HepG2 (cell line): ENCODE measurements around the gene NIPAL4. TPM values are rescaled to one million over a fixed set of nuclear protein-coding genes. Genes with fewer than 3 reads are reported as not detected.

Experiments used
- ATAC-seq: fragments of 200-7000 bp; cut with Tn5 transposase; 3 replicates; pipeline ENCODE4 v1.9.1; 2020; ENCODE audit warnings: mild to moderate bottlenecking, moderate library complexity
- BruUV-seq: library from RNA; stranded (reverse); fragments of 400-500 nt; replicated peaks from 2 replicates; lab custom pipeline; 2021; lab: Mats Ljungman, UMichigan
- CTCF ChIA-PET: fragments of 300-600 bp; formaldehyde crosslinking; extraction: SDS; loops from one replicate; lab custom pipeline; 2021; ENCODE audit warnings: low total read pairs, inconsistent platforms, low intra/inter-chr PET ratio; lab: Yijun Ruan, JAX
- POLR2A ChIA-PET: fragments of 350-600 bp; sonication (Branson Sonifier 250); formaldehyde crosslinking; loops from one replicate; lab custom pipeline; 2020; ENCODE audit warnings: antibody characterized with exemption, inconsistent platforms; lab: Yijun Ruan, JAX
- DNase-seq: peaks from one replicate; pipeline ENCODE4 v3.0.0-alpha.2; 2015; ENCODE audit warnings: low spot score
- FAIRE-seq: peaks from 3 replicates; lab custom pipeline; 2011; peaks lifted over from hg19 to GRCh38; lab: Jason Lieb, UNC
- H2AFZ ChIP-seq: one replicate; pipeline ENCODE4 v1.6.1; 2011; ENCODE audit warnings: low read length, inconsistent platforms
- H3K27ac ChIP-seq: fragments of 300-600 bp; 3 replicates; pipeline ENCODE4 v1.8.0; 2011; ENCODE audit warnings: mixed run types, mild to moderate bottlenecking, mixed read lengths, low read length, inconsistent platforms; ENCODE audit not compliant: insufficient read depth; ENCODE audit errors: extremely low read length
- H3K27me3 ChIP-seq, 2 experiments: fragments of 200-600 bp in 1 of 2; 2 replicates in 1 of 2; 3 replicates in 1 of 2; pipeline versions ENCODE4 v1.6.0 to v1.8.0; 2011; ENCODE audit warnings: low read length in 2 of 2, mild to moderate bottlenecking in 2 of 2, moderate library complexity in 2 of 2, inconsistent platforms in 1 of 2; ENCODE audit not compliant: insufficient read depth in 2 of 2, control insufficient read depth in 1 of 2
- H3K36me3 ChIP-seq, 2 experiments: fragments of 200-600 bp in 1 of 2; replicated peaks in 1 of 2; 2 replicates in 1 of 2; 3 replicates in 1 of 2; pipeline versions ENCODE4 v1.5.1 to v1.8.0; 2011; ENCODE audit warnings: low read length in 2 of 2, inconsistent platforms in 1 of 2; ENCODE audit not compliant: insufficient read depth in 2 of 2, control insufficient read depth in 1 of 2
- H3K4me1 ChIP-seq: 2 replicates; pipeline ENCODE4 v1.5.1; 2012; ENCODE audit warnings: low read length, inconsistent platforms; ENCODE audit not compliant: insufficient read depth
- H3K4me2 ChIP-seq: 2 replicates; pipeline ENCODE4 v1.6.0; 2011; ENCODE audit warnings: low read depth, low read length, inconsistent platforms
- H3K4me3 ChIP-seq, 3 experiments: fragments of 200-600 bp in 1 of 3; sonication (generic), shearing (Covaris generic) in 1 of 3; replicated peaks in 1 of 3; 2 replicates each; pipeline ENCODE4 v1.5.1; 2011 to 2016; ENCODE audit warnings: low read length in 3 of 3, inconsistent platforms in 2 of 3, low read depth in 2 of 3, mild to moderate bottlenecking in 2 of 3, control low read depth in 1 of 3, mixed read lengths in 1 of 3; ENCODE audit not compliant: insufficient read depth in 1 of 3
- H3K79me2 ChIP-seq: one replicate; pipeline ENCODE4 v1.6.1; 2011; ENCODE audit warnings: low read length, inconsistent platforms; ENCODE audit not compliant: insufficient read depth
- H3K9ac ChIP-seq: 2 replicates; pipeline ENCODE4 v1.6.0; 2011; ENCODE audit warnings: mild to moderate bottlenecking, low read depth, low read length, inconsistent platforms; ENCODE audit not compliant: insufficient read depth
- H3K9me3 ChIP-seq: 2 replicates; pipeline ENCODE4 v1.5.1; 2012; ENCODE audit warnings: mild to moderate bottlenecking, low read length
- H4K20me1 ChIP-seq: 2 replicates; pipeline ENCODE4 v1.6.0; 2011; ENCODE audit warnings: inconsistent platforms, mild to moderate bottlenecking, low read length, moderate library complexity; ENCODE audit not compliant: insufficient read depth
- ISL2 ChIP-seq: sonication (generic); formaldehyde crosslinking; IDR thresholded peaks from 2 replicates; pipeline ENCODE4 v1.5.0; 2020; ENCODE audit warnings: missing genetic modification reagents
- KLF9 ChIP-seq: IDR thresholded peaks from 2 replicates; pipeline ENCODE4 v1.6.1; 2016; ENCODE audit warnings: low read depth
- NFRKB ChIP-seq: fragments of 450-650 bp; IDR thresholded peaks from 2 replicates; pipeline ENCODE4 v1.6.1; 2017
- STAG1 ChIP-seq: sonication (generic); formaldehyde crosslinking; IDR thresholded peaks from 2 replicates; pipeline ENCODE4 v1.4.0; 2020; ENCODE audit warnings: missing genetic modification reagents
- ZKSCAN8 ChIP-seq: IDR thresholded peaks from 2 replicates; pipeline ENCODE4 v1.6.1; 2016; ENCODE audit warnings: borderline replicate concordance, missing genetic modification reagents, missing compliant biosample characterization
- ZNF383 ChIP-seq: sonication (generic); formaldehyde crosslinking; IDR thresholded peaks from 2 replicates; pipeline ENCODE4 v1.4.0; 2020; ENCODE audit warnings: missing genetic modification reagents, mild to moderate bottlenecking, borderline replicate concordance
- ZNF614 ChIP-seq: IDR thresholded peaks from 2 replicates; pipeline ENCODE4 v1.6.1; 2018; ENCODE audit warnings: missing biosample characterization, missing genetic modification reagents, inconsistent platforms, borderline replicate concordance
- ZNF781 ChIP-seq: sonication (generic); formaldehyde crosslinking; IDR thresholded peaks from 2 replicates; pipeline ENCODE4 v1.5.1; 2020; ENCODE audit warnings: borderline replicate concordance, mild to moderate bottlenecking, missing genetic modification reagents; ENCODE audit errors: not compliant biosample characterization
- WGBS: methylation state at CpG from one replicate; pipeline ENCODE4 v1.1.6; 2017; ENCODE audit warnings: low lambda C conversion rate; 5-methylcytosine and 5-hydroxymethylcytosine counted together
- in situ Hi-C: cut with HindIII; loops from 2 replicates; pipeline ENCODE4 v1.10.0; 2017; ENCODE audit warnings: low pct_unique_long_range_greater_than_20kb; ENCODE audit not compliant: extremely low pct_ligation_motif_present
- intact Hi-C: fragments of 100-400 bp; cut with micrococcal nuclease; formaldehyde crosslinking; loops from one replicate; pipeline ENCODE4 v1.10.0; 2022; ENCODE audit not compliant: unreplicated experiment
- polyA plus RNA-seq, 8 experiments: library from polyadenylated mRNA; depleted of rRNA in 3 of 8; stranded (reverse) in 7 of 8; unstranded in 1 of 8; fragments of >200 nt; fragmentation: Illumina TruSeq in 4 of 8; extraction: Trizol in 4 of 8; gene quantifications; 2 replicates each; pipeline versions ENCODE4 v1.2.1 to v1.2.3, GENCODE V29; 2011 to 2016; ENCODE audit warnings: low read depth in 4 of 8, missing spikeins in 1 of 8, mixed read lengths in 1 of 8; ENCODE audit not compliant: insufficient read depth in 1 of 8
- total RNA-seq, 5 experiments: library from RNA; depleted of rRNA; stranded (reverse); fragments of >200 nt; fragmentation: Illumina TruSeq; extraction: Trizol; gene quantifications; 2 replicates each; pipeline ENCODE4 v1.2.3, GENCODE V29; 2016; ENCODE audit warnings: low read depth in 1 of 5
- TF ChIP-seq, protein P1 (sequence below): sonication (generic); formaldehyde crosslinking; conservative IDR thresholded peaks from 2 replicates; pipeline ENCODE4 v1.8.0; 2022; ENCODE audit warnings: low read depth, missing genetic modification reagents
- TF ChIP-seq, protein P2 (sequence below): sonication (generic); formaldehyde crosslinking; IDR thresholded peaks from 2 replicates; pipeline ENCODE4 v1.4.0; 2020; ENCODE audit warnings: missing genetic modification reagents

The NIPAL4 gene
- total and polyA plus RNA-seq, 2 of the 13 experiments (the other 11 are each of a cell fraction or from before 2014, with no cell fraction given) = not detected

DNA sequence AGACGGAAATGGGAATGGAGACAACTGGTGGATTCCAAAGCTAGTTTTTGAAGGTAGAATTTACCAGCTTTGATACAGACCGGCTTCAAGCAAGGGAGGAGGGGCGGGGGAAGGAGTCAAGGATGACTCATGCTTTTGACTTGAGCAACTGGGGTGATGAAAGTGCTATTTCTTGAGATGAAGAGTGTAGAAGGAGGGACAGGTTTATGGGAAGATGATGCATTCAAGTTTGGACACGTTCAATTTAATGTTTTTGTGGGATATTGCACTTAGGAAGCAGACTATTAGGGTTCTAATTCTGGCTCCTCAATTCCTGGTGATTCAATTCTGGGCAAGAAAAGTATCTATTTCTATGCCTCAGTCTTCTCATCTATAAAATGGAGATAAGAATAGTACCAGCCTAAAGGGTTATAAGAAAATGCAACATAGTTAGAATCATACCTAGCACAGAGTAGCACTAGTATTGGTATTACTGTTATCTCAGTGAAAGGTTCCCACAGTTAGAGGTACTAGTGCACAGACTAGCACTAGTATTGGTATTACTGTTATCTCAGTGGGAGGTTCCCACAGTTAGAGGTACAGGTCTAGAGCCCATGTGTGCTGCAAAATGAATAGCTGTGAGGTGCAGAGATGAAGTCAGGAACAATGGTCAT, 4.6 kb downstream of the NIPAL4 start:
- CTCF ChIA-PET = no interaction called here
- H3K4me1 ChIP-seq = no peaks in the 10 kb centered on the region
- intact Hi-C loops (no loop called here), in situ Hi-C loops (no loop called here)
- DNase-seq (no peak), FAIRE-seq (no peak), ATAC-seq (no peak)
- no peaks in the 10 kb centered on the region for H3K36me3 ChIP-seq
- no peaks in the 10 kb centered on the region for H3K79me2 ChIP-seq
- no peak overlapping the region for H3K4me2 ChIP-seq
- H3K27ac ChIP-seq = no peak overlapping the region
- no peak overlapping the region for H3K4me3 ChIP-seq
- no peak for TF ChIP-seq STAG1 (CRISPR knock-in tag)
- TF ChIP-seq ZNF614 (CRISPR knock-in tag) = no peak
- TF ChIP-seq KLF9 (CRISPR knock-in tag) = no peak
- no peak for TF ChIP-seq ISL2 (CRISPR knock-in tag)
- no peak for TF ChIP-seq ZKSCAN8 (CRISPR knock-in tag)
- TF ChIP-seq ZNF781 (CRISPR knock-in tag) = no peak
- no peak for TF ChIP-seq ZNF383 (CRISPR knock-in tag)
- TF ChIP-seq NFRKB = no peak
- TF ChIP-seq, protein P1, sequence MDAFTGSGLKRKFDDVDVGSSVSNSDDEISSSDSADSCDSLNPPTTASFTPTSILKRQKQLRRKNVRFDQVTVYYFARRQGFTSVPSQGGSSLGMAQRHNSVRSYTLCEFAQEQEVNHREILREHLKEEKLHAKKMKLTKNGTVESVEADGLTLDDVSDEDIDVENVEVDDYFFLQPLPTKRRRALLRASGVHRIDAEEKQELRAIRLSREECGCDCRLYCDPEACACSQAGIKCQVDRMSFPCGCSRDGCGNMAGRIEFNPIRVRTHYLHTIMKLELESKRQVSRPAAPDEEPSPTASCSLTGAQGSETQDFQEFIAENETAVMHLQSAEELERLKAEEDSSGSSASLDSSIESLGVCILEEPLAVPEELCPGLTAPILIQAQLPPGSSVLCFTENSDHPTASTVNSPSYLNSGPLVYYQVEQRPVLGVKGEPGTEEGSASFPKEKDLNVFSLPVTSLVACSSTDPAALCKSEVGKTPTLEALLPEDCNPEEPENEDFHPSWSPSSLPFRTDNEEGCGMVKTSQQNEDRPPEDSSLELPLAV (CRISPR knock-in tag) = no peak
- TF ChIP-seq, protein P2, sequence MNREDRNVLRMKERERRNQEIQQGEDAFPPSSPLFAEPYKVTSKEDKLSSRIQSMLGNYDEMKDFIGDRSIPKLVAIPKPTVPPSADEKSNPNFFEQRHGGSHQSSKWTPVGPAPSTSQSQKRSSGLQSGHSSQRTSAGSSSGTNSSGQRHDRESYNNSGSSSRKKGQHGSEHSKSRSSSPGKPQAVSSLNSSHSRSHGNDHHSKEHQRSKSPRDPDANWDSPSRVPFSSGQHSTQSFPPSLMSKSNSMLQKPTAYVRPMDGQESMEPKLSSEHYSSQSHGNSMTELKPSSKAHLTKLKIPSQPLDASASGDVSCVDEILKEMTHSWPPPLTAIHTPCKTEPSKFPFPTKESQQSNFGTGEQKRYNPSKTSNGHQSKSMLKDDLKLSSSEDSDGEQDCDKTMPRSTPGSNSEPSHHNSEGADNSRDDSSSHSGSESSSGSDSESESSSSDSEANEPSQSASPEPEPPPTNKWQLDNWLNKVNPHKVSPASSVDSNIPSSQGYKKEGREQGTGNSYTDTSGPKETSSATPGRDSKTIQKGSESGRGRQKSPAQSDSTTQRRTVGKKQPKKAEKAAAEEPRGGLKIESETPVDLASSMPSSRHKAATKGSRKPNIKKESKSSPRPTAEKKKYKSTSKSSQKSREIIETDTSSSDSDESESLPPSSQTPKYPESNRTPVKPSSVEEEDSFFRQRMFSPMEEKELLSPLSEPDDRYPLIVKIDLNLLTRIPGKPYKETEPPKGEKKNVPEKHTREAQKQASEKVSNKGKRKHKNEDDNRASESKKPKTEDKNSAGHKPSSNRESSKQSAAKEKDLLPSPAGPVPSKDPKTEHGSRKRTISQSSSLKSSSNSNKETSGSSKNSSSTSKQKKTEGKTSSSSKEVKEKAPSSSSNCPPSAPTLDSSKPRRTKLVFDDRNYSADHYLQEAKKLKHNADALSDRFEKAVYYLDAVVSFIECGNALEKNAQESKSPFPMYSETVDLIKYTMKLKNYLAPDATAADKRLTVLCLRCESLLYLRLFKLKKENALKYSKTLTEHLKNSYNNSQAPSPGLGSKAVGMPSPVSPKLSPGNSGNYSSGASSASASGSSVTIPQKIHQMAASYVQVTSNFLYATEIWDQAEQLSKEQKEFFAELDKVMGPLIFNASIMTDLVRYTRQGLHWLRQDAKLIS = no peak
- no peak overlapping the region for H2AFZ ChIP-seq
- H3K9me3 ChIP-seq = no peaks in the 10 kb centered on the region
- no peak overlapping the region for H3K9ac ChIP-seq
- BruUV-seq = no TSS peak
- POLR2A ChIA-PET = no interaction called here
- H3K27me3 ChIP-seq = peaks cover 3 to 41% of the 10 kb centered on the region in 2 experiments; a peak in 3 of 5 replicates
- 8% methylated on average over 4 of the region's 4 CpGs for WGBS
- H4K20me1 ChIP-seq = no peaks in the 10 kb centered on the region
